Ovary (tissue), 9 donors: ENCODE data around the gene TVP23C. TPM values are rescaled to one million over a fixed set of nuclear protein-coding genes. Genes with fewer than 3 reads are reported as not detected.
A peak's percentile ranks its signal among the peaks of the same experiment; 100 is the strongest.
"Not testable (repeated sequence)": the region's sequence is repeated elsewhere in the genome, so short reads cannot be mapped to it uniquely, and the experiment has no call there.

Experiments used
- DNase-seq, 5 donors: peaks; one replicate each; pipeline ENCODE4 v3.0.0-alpha.2; 2019 to 2020
- H3K27ac ChIP-seq, 2 donors: fragments of 200-600 bp; one replicate each; pipeline versions ENCODE4 v1.5.1 to v1.8.0; 2019 to 2022
- H3K27me3 ChIP-seq: fragments of 200-600 bp; one replicate; pipeline ENCODE4 v1.8.0; 2022
- H3K36me3 ChIP-seq: fragments of 200-600 bp; sonication (generic); one replicate; pipeline ENCODE4 v1.5.1; 2019
- H3K4me1 ChIP-seq: one replicate; pipeline ENCODE4 v1.8.1; 2013; ENCODE audit warnings: mild to moderate bottlenecking, moderate library complexity; ENCODE audit not compliant: insufficient read depth
- H3K4me3 ChIP-seq: fragments of 200-600 bp; sonication (generic); one replicate; pipeline ENCODE4 v1.5.1; 2017
- H3K9me3 ChIP-seq, 2 donors: fragments of 200-600 bp in 1 of 2; sonication (generic) in 1 of 2; one replicate each; pipeline versions ENCODE4 v1.5.1 to v1.8.1; 2013 to 2019; ENCODE audit warnings: mild to moderate bottlenecking in 1 of 2, moderate library complexity in 1 of 2
- WGBS, 3 donors: extraction: QIAGEN DNeasy Blood & Tissue Kit in 1 of 3; methylation state at CpG; one replicate each; pipeline versions ENCODE4 v1.1.5 to v1.1.7; 2013 to 2017; 5-methylcytosine and 5-hydroxymethylcytosine counted together
- intact Hi-C, 4 donors: fragments of 100-400 bp; cut with DNase I; formaldehyde crosslinking; loops; one replicate each; pipeline versions ENCODE4 v1.11.0 to v1.15.1; 2022 to 2023
- polyA plus RNA-seq, 2 donors: library from polyadenylated mRNA; stranded (reverse); fragments of 200-250 nt in 1 of 2; fragments of 350-450 nt in 1 of 2; fragmentation: Illumina TruSeq in 1 of 2; extraction: RNeasy Lipid Tissue Mini Kit (QIAGEN cat#74804) in 1 of 2; gene quantifications; one replicate each; pipeline ENCODE4 v1.2.3, GENCODE V29; 2013 to 2014
- total RNA-seq, 7 donors: library from RNA; depleted of rRNA in 2 of 7; stranded (reverse); fragments of >200 nt in 2 of 7; fragmentation: NEBNext Ultra II Directional in 3 of 7; extraction: Animal tissue kit (Norgen Biotek cat#: 25700) in 3 of 7; gene quantifications; one replicate each; pipeline versions ENCODE4 v1.1.0 to v1.2.4, GENCODE V29; 2016 to 2023
- donor health status: DM: no; HTN: no; CAD: no; lungs with moderate emphysema.
- donor health status: DM: no; HTN: no; CAD: no.
- donor health status: Bipolar disorder and iron deficiency.
- donor health status: DM: yes; HTN: yes; CAD: no.
- donor health status: DM: no; HTN: no; CAD: no.
- donor health status: DM: yes; HTN: yes; CAD: no.

Gene TVP23C
- total and polyA plus RNA-seq, 9 donors, result 5.8 to 31.7 (median 23.3) TPM

GRCh38 chr17:15562613-15563374, 489 bp downstream of the TVP23C start:
- peak overlapping the region; percentile 87 for H3K4me3 ChIP-seq
- 2 to 7% (median 4%) methylated on average over 19 to 30 of the region's 34 CpGs for WGBS, 3 donors
- not testable (repeated sequence) for DNase-seq

GRCh38 chr17:15561439-15561838, 1.8 kb downstream of the TVP23C start:
- 96 to 97% (median 97%) methylated on average over 10 of the region's 10 CpGs for WGBS, 3 donors
- H3K4me3 ChIP-seq, intact Hi-C loops, H3K4me1 ChIP-seq, H3K27me3 ChIP-seq, H3K9me3 ChIP-seq, H3K36me3 ChIP-seq, H3K27ac ChIP-seq, DNase-seq: not testable (repeated sequence)

More at GRCh38 chr17:15562613-15563374, 489 bp downstream of the TVP23C start:
- H3K4me1 ChIP-seq, intact Hi-C loops, H3K9me3 ChIP-seq, H3K27me3 ChIP-seq, H3K36me3 ChIP-seq: not testable (repeated sequence)
- H3K27ac ChIP-seq, result peak overlapping the region; percentile 77 to 86

GRCh38 chr17:15558403-15559105, 4.7 kb downstream of the TVP23C start:
- H3K27ac ChIP-seq, H3K9me3 ChIP-seq, H3K27me3 ChIP-seq, H3K4me1 ChIP-seq, intact Hi-C loops, DNase-seq, H3K36me3 ChIP-seq, H3K4me3 ChIP-seq: not testable (repeated sequence)
- 74 to 95% (median 86%) methylated on average over 2 to 5 of the region's 5 CpGs for WGBS, 3 donors

- H3K36me3 ChIP-seq, H3K9me3 ChIP-seq, H3K4me1 ChIP-seq, DNase-seq, intact Hi-C loops, H3K4me3 ChIP-seq, H3K27me3 ChIP-seq, H3K27ac ChIP-seq: not testable (repeated sequence)
- 80 to 89% methylated on average over 4 of the region's 5 CpGs; no CpG with 5 or more reads in 1 of the 3 donors for WGBS, 3 donors
Observed at GRCh38 chr17:15557334-15557832, 5.9 kb downstream of the TVP23C start.

- DNase-seq, H3K36me3 ChIP-seq, H3K27me3 ChIP-seq, intact Hi-C loops, H3K4me3 ChIP-seq, H3K9me3 ChIP-seq, H3K27ac ChIP-seq, H3K4me1 ChIP-seq: not testable (repeated sequence)
- 60 to 83% (median 62%) methylated on average over 1 of the region's 1 CpG for WGBS, 3 donors
Observed at GRCh38 chr17:15552932-15553331, 10.4 kb downstream of the TVP23C start.

GRCh38 chr17:15549552-15549951, 13.7 kb downstream of the TVP23C start:
- intact Hi-C loops, H3K27me3 ChIP-seq, H3K4me1 ChIP-seq, DNase-seq, H3K4me3 ChIP-seq, H3K27ac ChIP-seq, H3K9me3 ChIP-seq, H3K36me3 ChIP-seq: not testable (repeated sequence)
- WGBS, 3 donors, result 50 to 60% (median 56%) methylated on average over 3 of the region's 3 CpGs

- WGBS, 3 donors, result 65 to 89% (median 71%) methylated on average over 1 to 2 of the region's 2 CpGs
- intact Hi-C loops, H3K4me1 ChIP-seq, H3K9me3 ChIP-seq, H3K4me3 ChIP-seq, H3K27ac ChIP-seq, H3K36me3 ChIP-seq, H3K27me3 ChIP-seq, DNase-seq: not testable (repeated sequence)
Observed at GRCh38 chr17:15546604-15547003, 16.7 kb downstream of the TVP23C start.

GRCh38 chr17:15540371-15541219, 22.7 kb downstream of the TVP23C start:
- H3K4me3 ChIP-seq, intact Hi-C loops, DNase-seq, H3K27ac ChIP-seq, H3K9me3 ChIP-seq, H3K27me3 ChIP-seq, H3K4me1 ChIP-seq, H3K36me3 ChIP-seq: not testable (repeated sequence)
- 66 to 78% (median 77%) methylated on average over 8 of the region's 8 CpGs for WGBS, 3 donors

- intact Hi-C loops, H3K27ac ChIP-seq, H3K4me1 ChIP-seq, H3K36me3 ChIP-seq, H3K4me3 ChIP-seq, H3K9me3 ChIP-seq, H3K27me3 ChIP-seq, DNase-seq: not testable (repeated sequence)
- WGBS, 3 donors, result 80 to 98% (median 95%) methylated on average over 3 of the region's 3 CpGs
Observed at GRCh38 chr17:15533122-15533521, 30.2 kb downstream of the TVP23C start.
